Measurements from ENCODE around the gene POLR2B.

DNA sequence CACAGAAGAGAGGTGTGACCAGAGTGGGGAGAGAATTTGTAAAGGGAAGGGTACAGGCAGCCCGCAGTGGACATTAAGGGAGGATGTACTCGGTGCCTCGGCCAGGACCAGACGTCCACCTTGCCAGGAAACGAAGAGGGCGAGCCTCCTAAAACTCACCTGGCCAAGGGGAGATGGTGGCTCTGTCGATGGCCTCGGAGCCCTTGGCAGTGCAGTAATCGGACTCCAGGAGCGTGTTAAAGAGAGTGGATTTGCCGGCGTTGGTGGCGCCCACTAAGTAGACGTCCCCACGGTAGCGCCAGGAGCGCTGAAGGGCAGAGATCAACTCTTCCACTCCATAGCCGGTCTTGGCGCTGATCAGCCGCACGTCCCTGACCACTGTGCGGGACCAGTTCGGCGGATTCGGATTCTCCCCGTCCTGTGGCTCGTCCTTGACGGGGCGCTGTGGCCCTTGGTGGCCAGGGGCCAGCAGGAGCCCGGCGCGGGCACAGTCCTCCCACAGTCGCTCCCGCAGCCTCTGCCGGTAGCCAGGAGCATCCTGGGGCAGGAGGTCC lies 2.3 kb upstream of the POLR2B start:
- TF ChIP-seq, protein P1, sequence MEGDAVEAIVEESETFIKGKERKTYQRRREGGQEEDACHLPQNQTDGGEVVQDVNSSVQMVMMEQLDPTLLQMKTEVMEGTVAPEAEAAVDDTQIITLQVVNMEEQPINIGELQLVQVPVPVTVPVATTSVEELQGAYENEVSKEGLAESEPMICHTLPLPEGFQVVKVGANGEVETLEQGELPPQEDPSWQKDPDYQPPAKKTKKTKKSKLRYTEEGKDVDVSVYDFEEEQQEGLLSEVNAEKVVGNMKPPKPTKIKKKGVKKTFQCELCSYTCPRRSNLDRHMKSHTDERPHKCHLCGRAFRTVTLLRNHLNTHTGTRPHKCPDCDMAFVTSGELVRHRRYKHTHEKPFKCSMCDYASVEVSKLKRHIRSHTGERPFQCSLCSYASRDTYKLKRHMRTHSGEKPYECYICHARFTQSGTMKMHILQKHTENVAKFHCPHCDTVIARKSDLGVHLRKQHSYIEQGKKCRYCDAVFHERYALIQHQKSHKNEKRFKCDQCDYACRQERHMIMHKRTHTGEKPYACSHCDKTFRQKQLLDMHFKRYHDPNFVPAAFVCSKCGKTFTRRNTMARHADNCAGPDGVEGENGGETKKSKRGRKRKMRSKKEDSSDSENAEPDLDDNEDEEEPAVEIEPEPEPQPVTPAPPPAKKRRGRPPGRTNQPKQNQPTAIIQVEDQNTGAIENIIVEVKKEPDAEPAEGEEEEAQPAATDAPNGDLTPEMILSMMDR (IDR thresholded peaks at IDR 0.05) = no peak
- TF ChIP-seq POLR2A (IDR thresholded peaks at IDR 0.05) (no peak), EP300 (IDR thresholded peaks at IDR 0.05) (no peak), POLR2AphosphoS5 (IDR thresholded peaks at IDR 0.05) (no peak)
